GM12878 (cell line): ENCODE measurements around the gene NFKBIB. TPM values are rescaled to one million over a fixed set of nuclear protein-coding genes. Genes with fewer than 3 reads are reported as not detected.

Experiments used
- ATAC-seq: fragments of 200-7000 bp; cut with Tn5 transposase; 3 replicates; pipeline ENCODE4 v1.9.1; 2020; ENCODE audit warnings: mild to moderate bottlenecking, moderate library complexity
- BruUV-seq: library from RNA; stranded (reverse); fragments of 400-500 nt; replicated peaks from 2 replicates; lab custom pipeline; 2021; lab: Mats Ljungman, UMichigan
- CTCF ChIA-PET: fragments of 300-600 bp; sonication (Branson Sonifier 250); formaldehyde crosslinking; extraction: SDS; loops from one replicate; lab custom pipeline; 2021; ENCODE audit warnings: inconsistent platforms; lab: Yijun Ruan, JAX
- POLR2A ChIA-PET: fragments of 350-600 bp; formaldehyde crosslinking; extraction: SDS; loops from one replicate; lab custom pipeline; 2021; ENCODE audit warnings: inconsistent platforms; lab: Charles Lee
- RAD21 ChIA-PET: fragments of 300-600 bp; sonication (Branson Sonifier 250); formaldehyde crosslinking; loops from one replicate; lab custom pipeline; 2023; ENCODE audit warnings: antibody characterized with exemption; ENCODE audit not compliant: unreplicated experiment; lab: Charles Lee
- SMC1A ChIA-PET: fragments of 300-600 bp; sonication (Branson Sonifier 250); formaldehyde crosslinking; loops from one replicate; lab custom pipeline; 2023; ENCODE audit not compliant: unreplicated experiment, uncharacterized antibody; lab: Charles Lee
- DNase-seq: peaks from one replicate; pipeline ENCODE4 v3.0.0-alpha.2; 2011; ENCODE audit warnings: low read depth, low spot score
- FAIRE-seq: peaks from 3 replicates; lab custom pipeline; 2011; peaks lifted over from hg19 to GRCh38; lab: Jason Lieb, UNC
- H2AFZ ChIP-seq: 2 replicates; pipeline ENCODE4 v1.6.0; 2011; ENCODE audit warnings: low read depth, low read length, control low read depth; ENCODE audit not compliant: control insufficient read depth
- H3K27ac ChIP-seq: 2 replicates; pipeline ENCODE4 v1.5.1; 2011; ENCODE audit warnings: control low read depth; ENCODE audit not compliant: control insufficient read depth, insufficient read depth
- H3K27me3 ChIP-seq, 2 experiments: replicated peaks in 1 of 2; 2 replicates each; pipeline versions ENCODE4 v1.6.0 to v1.6.1; 2011; ENCODE audit warnings: low read length in 1 of 2; ENCODE audit not compliant: control insufficient read depth in 2 of 2, insufficient read depth in 2 of 2
- H3K36me3 ChIP-seq, 2 experiments: 2 replicates each; pipeline ENCODE4 v1.5.1; 2011; ENCODE audit warnings: low read length in 1 of 2; ENCODE audit not compliant: control insufficient read depth in 2 of 2, insufficient read depth in 2 of 2
- H3K4me1 ChIP-seq: 2 replicates; pipeline ENCODE4 v1.6.1; 2011; ENCODE audit warnings: mild to moderate bottlenecking, low read length, moderate library complexity, mixed read lengths; ENCODE audit not compliant: control insufficient read depth, insufficient read depth
- H3K4me2 ChIP-seq: 2 replicates; pipeline ENCODE4 v1.6.0; 2011; ENCODE audit warnings: control low read depth; ENCODE audit not compliant: control insufficient read depth, insufficient read depth
- H3K4me3 ChIP-seq: fragments of 200-600 bp; sonication (generic); 2 replicates; pipeline ENCODE4 v1.5.1; 2016
- H3K79me2 ChIP-seq: 2 replicates; pipeline ENCODE4 v1.6.0; 2011; ENCODE audit warnings: low read length; ENCODE audit not compliant: control insufficient read depth, insufficient read depth
- H3K9ac ChIP-seq: 2 replicates; pipeline ENCODE4 v1.8.0; 2011; ENCODE audit warnings: low read length, control low read depth, mixed read lengths; ENCODE audit not compliant: control insufficient read depth, insufficient read depth
- H3K9me3 ChIP-seq: replicated peaks from 3 replicates; pipeline ENCODE4 v1.5.1; 2011; ENCODE audit warnings: mild to moderate bottlenecking, low read length; ENCODE audit not compliant: control insufficient read depth, insufficient read depth
- H4K20me1 ChIP-seq: 2 replicates; pipeline ENCODE4 v1.6.0; 2011; ENCODE audit not compliant: control insufficient read depth, insufficient read depth
- PRDM15 ChIP-seq: fragments of 450-650 bp; formaldehyde crosslinking; IDR thresholded peaks from 2 replicates; pipeline ENCODE4 v1.4.0; 2020; ENCODE audit warnings: mild to moderate bottlenecking, moderate library complexity
- WGBS: methylation state at CpG from one replicate; pipeline ENCODE4 v1.1.6; 2016; ENCODE audit warnings: low lambda C conversion rate; ENCODE audit not compliant: insufficient replicate concordance, insufficient coverage; ENCODE audit errors: missing lambda C conversion rate; 5-methylcytosine and 5-hydroxymethylcytosine counted together
- in situ Hi-C: fragments of 300-500 bp; cut with MboI; formaldehyde crosslinking; loops from 9 replicates; pipeline ENCODE4 v1.14.3; 2018; ENCODE audit warnings: mixed read lengths
- intact Hi-C: fragments of 100-400 bp; cut with micrococcal nuclease; formaldehyde crosslinking; loops from one replicate; pipeline ENCODE4 v1.14.2; 2022; ENCODE audit not compliant: unreplicated experiment
- polyA plus RNA-seq, 11 experiments: library from polyadenylated mRNA; depleted of rRNA in 4 of 11; unstranded in 6 of 11; stranded (reverse) in 5 of 11; fragments of >200 nt; fragmentation: Nextera tagmentation in 4 of 11; fragmentation: Illumina TruSeq in 1 of 11; extraction: Ambion mirVana in 4 of 11; extraction: Trizol in 1 of 11; gene quantifications; 1 replicate in 1 of 11; 2 replicates in 10 of 11; pipeline versions ENCODE4 v1.2.1 to v1.2.3, GENCODE V29; 2011 to 2016; ENCODE audit warnings: inconsistent platforms in 2 of 11, missing spikeins in 2 of 11, low read depth in 1 of 11
- total RNA-seq, 4 experiments: library from RNA; depleted of rRNA in 3 of 4; stranded (reverse); fragments of >200 nt in 3 of 4; fragmentation: Illumina TruSeq in 1 of 4; extraction: Trizol in 1 of 4; gene quantifications; 2 replicates each; pipeline versions ENCODE4 v1.2.1 to v1.2.3, GENCODE V29; 2013 to 2021
- TF ChIP-seq, protein P1 (sequence below): fragments of 450-650 bp; IDR thresholded peaks from 2 replicates; pipeline ENCODE4 v1.6.1; 2017; ENCODE audit warnings: mild to moderate bottlenecking, low read depth, inconsistent platforms; ENCODE audit not compliant: poor library complexity, severe bottlenecking

Gene NFKBIB
- total and polyA plus RNA-seq, 10 of the 15 experiments (the other 5 are each of a cell fraction or from before 2014, with no cell fraction given), result 1.2 to 60.9 (median 31.0) TPM

DNA sequence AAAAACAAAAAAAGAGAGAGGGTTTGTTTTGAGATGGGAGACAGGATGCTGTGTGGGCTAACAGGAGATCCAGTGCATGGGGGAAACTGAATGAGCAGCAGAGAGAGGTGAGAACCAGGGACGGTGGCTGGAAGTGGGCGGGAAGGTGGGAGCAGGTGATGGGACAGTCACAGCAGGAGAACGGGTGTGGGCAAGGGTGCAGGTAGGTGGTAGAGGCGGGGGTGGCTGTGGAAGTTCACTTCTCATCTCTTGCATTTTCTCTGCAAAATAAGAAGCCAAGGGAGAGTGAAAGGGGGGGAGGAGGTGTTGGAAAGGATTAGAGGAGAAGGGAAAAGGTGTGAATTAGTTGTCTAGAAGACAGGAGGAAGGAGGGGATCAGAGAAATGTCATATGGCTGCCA is 53.9 kb downstream of the NFKBIB start:
- Histone ChIP-seq H3K4me3 (no peak overlapping the region), H3K4me1 (no peaks in the 10 kb centered on the region), H3K27ac (no peak overlapping the region), H3K36me3 (no peaks in the 10 kb centered on the region), H4K20me1 (no peaks in the 10 kb centered on the region), H3K27me3 (no peaks in the 10 kb centered on the region), H3K9ac (no peak overlapping the region), H3K9me3 (no peaks in the 10 kb centered on the region; the same call in 2 of the 3 replicates), H3K79me2 (no peaks in the 10 kb centered on the region), H2AFZ (no peak overlapping the region), H3K4me2 (no peak overlapping the region)
- POLR2A ChIA-PET, result interaction anchor here (0.6 kb wide), 1 partner anchor 20 kb away, joined by 3 read pairs; no protein-coding TSS in a partner anchor
- FAIRE-seq (no peak), ATAC-seq (no peak), DNase-seq (no peak)
- BruUV-seq, result no TSS peak
- RAD21 ChIA-PET, result no interaction called here
- intact Hi-C loops (no loop called here), in situ Hi-C loops (no loop called here)
- TF ChIP-seq, protein P1, sequence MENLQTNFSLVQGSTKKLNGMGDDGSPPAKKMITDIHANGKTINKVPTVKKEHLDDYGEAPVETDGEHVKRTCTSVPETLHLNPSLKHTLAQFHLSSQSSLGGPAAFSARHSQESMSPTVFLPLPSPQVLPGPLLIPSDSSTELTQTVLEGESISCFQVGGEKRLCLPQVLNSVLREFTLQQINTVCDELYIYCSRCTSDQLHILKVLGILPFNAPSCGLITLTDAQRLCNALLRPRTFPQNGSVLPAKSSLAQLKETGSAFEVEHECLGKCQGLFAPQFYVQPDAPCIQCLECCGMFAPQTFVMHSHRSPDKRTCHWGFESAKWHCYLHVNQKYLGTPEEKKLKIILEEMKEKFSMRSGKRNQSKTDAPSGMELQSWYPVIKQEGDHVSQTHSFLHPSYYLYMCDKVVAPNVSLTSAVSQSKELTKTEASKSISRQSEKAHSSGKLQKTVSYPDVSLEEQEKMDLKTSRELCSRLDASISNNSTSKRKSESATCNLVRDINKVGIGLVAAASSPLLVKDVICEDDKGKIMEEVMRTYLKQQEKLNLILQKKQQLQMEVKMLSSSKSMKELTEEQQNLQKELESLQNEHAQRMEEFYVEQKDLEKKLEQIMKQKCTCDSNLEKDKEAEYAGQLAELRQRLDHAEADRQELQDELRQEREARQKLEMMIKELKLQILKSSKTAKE, result no peak
- TF ChIP-seq PRDM15 (CRISPR knock-in tag), result no peak
- 0% methylated on average over 4 of the region's 4 CpGs for WGBS
- SMC1A ChIA-PET, result interaction anchor here (1.3 kb wide), 1 partner anchor 25 kb away, joined by 4 read pairs; no protein-coding TSS in a partner anchor
- CTCF ChIA-PET, result interaction anchor here (0.6 to 1.6 kb wide), 2 partner anchors 17 to 18 kb away, joined by 3 to 7 read pairs; no protein-coding TSS in a partner anchor
